Cardiac septum (tissue), 1 donor: ENCODE data around the gene SCN1B. TPM values are rescaled to one million over a fixed set of nuclear protein-coding genes. Genes with fewer than 3 reads are reported as not detected.
"Not testable (repeated sequence)": the region's sequence is repeated elsewhere in the genome, so short reads cannot be mapped to it uniquely, and the experiment has no call there.

Experiments
- DNase-seq: peaks from one replicate; pipeline ENCODE4 v3.0.0-alpha.2; 2020; ENCODE audit warnings: low spot score
- intact Hi-C: fragments of 100-400 bp; cut with DNase I; formaldehyde crosslinking; loops from one replicate; pipeline ENCODE4 v1.14.0; 2022
- total RNA-seq: library from RNA; stranded (reverse); fragmentation: NEBNext Ultra II Directional; extraction: Animal tissue kit (Norgen Biotek cat#: 25700); gene quantifications from one replicate; pipeline ENCODE4 v1.2.1, GENCODE V29; 2021
- donor health status: DM: no; HTN: no; CAD: no.

Gene SCN1B
- total RNA-seq, 1 donor from 2014 or later, result 58.7 TPM

GRCh38 chr19:35048911-35049411 lies 18.7 kb downstream of the SCN1B start:
- intact Hi-C loops, result no loop called here
- DNase-seq, result peak; percentile 85

GRCh38 chr19:35049456-35049855 lies 19.2 kb downstream of the SCN1B start:
- DNase-seq, result no peak
- intact Hi-C loops, result no loop called here

DNA sequence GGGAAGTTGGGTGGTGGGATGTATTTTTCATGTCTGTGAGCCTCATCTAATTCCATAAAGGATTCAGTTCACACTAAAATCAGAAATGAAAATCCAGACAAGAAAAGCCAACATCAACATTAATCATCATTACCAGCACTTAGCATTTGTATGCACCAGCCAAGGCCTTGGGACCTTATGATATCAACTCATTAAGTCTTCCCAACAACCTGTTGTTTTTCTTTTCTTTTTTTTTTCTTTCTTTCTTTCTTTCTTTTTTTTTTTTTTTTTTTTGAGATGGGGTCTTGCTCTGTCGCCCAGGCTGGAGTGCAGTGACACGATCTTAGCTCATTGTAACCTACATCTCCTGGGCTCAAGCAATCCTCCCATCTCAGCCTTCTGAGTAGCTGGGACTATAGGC lies 20.4 kb downstream of the SCN1B start:
- intact Hi-C loops, result not testable (repeated sequence)

DNA sequence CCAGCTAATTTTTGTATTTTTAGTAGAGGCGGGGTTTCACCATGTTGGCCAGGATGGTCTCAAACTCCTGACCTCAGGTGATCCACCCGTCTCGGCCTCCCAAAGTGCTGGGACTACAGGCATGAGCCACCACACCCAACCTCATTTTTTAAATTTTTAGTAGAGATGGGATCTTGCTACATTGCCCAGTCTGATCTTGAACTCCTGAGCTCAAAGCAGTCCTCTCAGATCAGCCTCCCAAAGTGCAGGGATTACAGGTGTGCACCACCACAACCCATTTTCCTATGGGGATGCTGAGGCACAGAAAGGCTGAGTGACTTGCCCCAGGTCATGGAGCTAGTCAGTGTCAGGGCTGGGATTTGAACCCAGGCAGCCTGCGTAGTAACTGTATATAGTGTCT lies 21.0 kb downstream of the SCN1B start:
- DNase-seq, intact Hi-C loops: not testable (repeated sequence)

More for the DNA sequence above, 20.4 kb downstream of the SCN1B start:
- DNase-seq, result not testable (repeated sequence)

DNA sequence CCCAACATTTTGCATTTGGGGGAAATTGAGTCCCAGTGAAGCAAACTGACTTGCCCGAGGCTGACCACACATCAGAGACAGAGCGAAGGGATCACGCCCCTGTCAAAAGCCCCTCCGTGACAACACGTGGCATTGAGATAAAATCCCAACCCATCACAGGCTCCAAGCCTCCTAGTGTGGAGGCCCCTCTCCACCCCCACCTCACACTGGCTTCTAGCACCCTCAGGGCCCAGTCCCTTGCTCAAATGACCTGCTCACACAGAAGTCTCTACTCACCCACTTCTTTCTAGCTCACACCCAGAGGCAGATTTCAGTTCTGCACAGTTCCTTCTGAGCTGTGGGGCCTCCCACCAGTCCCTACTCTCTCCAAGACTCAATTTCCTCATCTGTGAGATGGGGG lies 21.5 kb downstream of the SCN1B start:
- intact Hi-C loops, result no loop called here
- DNase-seq, result no peak

GRCh38 chr19:35052599-35053190 lies 22.4 kb downstream of the SCN1B start:
- no peak for DNase-seq
- intact Hi-C loops, result no loop called here

GRCh38 chr19:35053667-35054293 lies 23.5 kb downstream of the SCN1B start:
- intact Hi-C loops, result no loop called here
- DNase-seq, result no peak

DNA sequence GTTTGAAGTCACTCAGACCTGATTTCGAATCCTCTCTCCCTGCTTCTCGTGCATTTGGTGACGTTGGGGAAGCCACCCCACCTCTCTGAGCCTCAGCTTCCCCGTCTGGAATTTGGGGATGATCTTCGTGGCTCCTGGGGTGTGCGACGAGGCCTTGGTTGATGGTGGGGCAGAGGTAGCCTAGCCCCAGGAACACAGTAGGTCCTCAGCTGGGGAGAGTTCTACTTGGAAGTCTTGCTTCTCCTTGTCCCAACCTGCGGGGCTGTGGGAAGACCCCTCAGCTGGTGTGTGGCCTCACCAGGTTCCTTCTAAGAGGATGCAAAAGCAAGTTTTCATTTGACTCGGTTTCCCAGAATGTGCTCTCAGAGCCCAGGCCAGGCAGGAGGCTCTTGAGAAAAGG lies 24.4 kb downstream of the SCN1B start:
- DNase-seq, result no peak
- intact Hi-C loops, result no loop called here

DNA sequence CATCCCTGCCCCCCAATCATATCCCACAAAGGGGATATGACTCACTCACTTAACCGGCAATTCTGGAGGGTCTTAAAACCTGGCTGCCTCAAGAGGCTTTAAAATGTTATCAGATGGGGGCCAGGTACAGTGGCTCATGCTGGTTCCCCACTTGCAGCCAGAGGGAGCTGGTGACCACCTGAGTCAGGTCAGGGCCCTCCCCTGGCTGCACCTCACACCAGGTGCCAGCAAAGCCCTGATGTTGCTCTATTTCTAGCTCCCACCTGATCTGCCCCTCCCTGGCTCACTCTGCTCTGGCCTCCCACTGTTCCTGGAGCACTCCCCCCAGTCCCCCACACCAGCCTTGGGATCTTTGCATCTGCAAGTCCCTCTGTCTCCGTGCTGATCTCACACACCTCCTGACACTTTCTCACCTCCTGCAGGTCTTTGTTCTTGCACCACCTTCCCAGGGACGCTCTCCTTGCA lies 25.5 kb downstream of the SCN1B start:
- intact Hi-C loops, result no loop called here
- no peak for DNase-seq

- DNase-seq, result no peak
Observed at GRCh38 chr19:35056513-35057063, 26.3 kb downstream of the SCN1B start.

GRCh38 chr19:35058370-35058769 lies 28.1 kb downstream of the SCN1B start:
- DNase-seq, result no peak
- intact Hi-C loops, result no loop called here

More at GRCh38 chr19:35056513-35057063, 26.3 kb downstream of the SCN1B start:
- intact Hi-C loops, result no loop called here

DNA sequence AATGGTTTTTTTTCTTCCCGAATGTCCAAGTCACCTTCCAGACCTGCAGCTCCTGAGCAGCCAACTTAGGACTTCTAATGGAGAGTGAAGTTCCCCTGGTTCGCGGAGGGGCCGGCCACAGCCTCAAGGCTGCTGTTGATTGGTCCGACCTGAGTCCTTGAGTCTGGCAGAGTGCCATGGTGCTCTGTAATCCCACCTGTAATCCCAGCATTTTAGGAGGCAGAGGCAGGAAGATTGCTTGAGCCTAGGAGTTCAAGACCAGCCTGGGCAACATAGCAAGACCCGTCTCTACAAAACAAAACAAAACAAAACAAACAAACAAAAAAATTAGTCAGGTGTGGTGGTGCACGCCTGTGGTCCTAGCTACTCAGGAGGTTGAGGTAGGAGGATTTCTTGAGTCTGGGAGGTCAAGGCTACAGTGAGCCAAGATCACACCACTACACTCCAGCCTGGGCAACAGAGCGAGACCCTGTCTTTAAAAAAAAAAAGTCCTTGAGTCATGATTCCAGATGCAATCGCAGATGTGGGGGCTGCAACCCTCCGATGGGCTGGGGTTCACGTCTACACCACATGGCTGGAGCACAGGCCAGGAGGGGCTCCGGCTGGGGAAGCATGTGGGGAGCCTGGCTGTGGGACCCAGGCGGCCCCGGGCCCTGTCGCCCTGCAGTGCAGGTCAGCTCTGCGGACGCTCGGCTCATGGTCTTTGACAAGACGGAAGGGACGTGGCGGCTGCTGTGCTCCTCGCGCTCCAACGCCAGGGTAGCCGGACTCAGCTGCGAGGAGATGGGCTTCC lies 28.9 kb downstream of the SCN1B start:
- intact Hi-C loops, result no loop called here
- no peak for DNase-seq

DNA sequence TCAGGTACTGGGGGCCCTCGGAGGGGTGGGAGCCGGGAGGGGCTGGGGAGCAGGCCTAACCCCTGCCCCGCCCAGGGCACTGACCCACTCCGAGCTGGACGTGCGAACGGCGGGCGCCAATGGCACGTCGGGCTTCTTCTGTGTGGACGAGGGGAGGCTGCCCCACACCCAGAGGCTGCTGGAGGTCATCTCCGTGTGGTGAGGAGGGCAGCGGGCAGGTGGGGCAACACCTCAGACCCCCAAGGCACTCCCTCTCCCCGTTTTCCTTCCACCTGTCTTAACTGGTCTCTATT lies 29.5 kb downstream of the SCN1B start:
- intact Hi-C loops, result no loop called here
- no peak for DNase-seq

- no peak for DNase-seq
- intact Hi-C loops, result no loop called here
Observed at GRCh38 chr19:35060160-35060855, 30.0 kb downstream of the SCN1B start.

DNA sequence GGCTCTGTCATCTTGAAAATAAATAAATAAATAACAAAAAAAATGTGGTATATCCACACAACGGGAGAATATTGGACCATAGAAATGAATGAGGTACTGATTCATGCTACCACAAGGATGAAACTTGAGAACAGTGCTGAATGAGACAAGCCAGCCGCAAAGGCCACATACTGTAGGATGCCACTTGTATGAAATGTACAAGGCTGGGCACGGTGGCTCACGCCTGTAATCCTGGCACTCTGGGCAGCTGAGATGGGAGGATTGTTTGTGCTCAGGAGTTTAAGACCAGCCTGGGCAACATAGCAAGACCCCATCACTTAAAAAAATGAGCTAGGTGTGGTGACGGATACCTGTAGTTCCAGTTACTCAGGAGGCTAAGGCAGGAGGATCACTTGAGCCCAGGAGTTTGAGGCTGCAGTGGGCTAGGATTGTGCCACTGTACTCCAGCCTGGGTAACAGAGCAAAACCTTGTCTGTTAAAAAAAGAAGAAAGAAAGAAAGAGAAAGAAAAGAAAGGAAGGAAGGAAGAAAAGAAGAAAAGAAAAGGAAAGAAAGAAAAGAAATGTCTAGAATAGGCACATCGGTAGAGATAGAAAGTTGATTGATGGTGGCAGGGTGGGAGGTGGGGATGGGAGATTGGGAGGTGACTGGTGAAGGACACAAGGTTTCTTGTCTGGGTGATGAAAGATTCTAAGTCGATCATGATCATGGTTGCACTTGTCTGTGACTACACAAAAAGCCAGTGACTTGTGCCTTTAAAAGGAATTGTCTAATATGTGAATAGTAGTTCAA lies 31.5 kb downstream of the SCN1B start:
- intact Hi-C loops, result no loop called here
- no peak for DNase-seq

GRCh38 chr19:35062942-35063341 lies 32.7 kb downstream of the SCN1B start:
- intact Hi-C loops, result no loop called here
- no peak for DNase-seq

GRCh38 chr19:35063940-35064818 lies 33.9 kb downstream of the SCN1B start:
- no peak for DNase-seq
- intact Hi-C loops, result no loop called here

GRCh38 chr19:35065574-35065973 lies 35.3 kb downstream of the SCN1B start:
- intact Hi-C loops, result no loop called here

More at GRCh38 chr19:35065574-35065973, 35.3 kb downstream of the SCN1B start:
- no peak for DNase-seq
